Mucosa of gallbladder (tissue), 1 donor: ENCODE data around the gene SLAMF6. TPM values are rescaled to one million over a fixed set of nuclear protein-coding genes. Genes with fewer than 3 reads are reported as not detected.

Experiments used
- total RNA-seq: library from RNA; stranded (reverse); gene quantifications from one replicate; pipeline ENCODE4 v1.2.1, GENCODE V29; 2021
- donor health status: DM: no; HTN: no; CAD: no.

The SLAMF6 gene
- total RNA-seq, 1 donor from 2014 or later: 2.2 TPM

Other genes starting within 250 kb of the SLAMF6 start
- gene PEX19, start 238.1 kb downstream of the SLAMF6 start, total RNA-seq: 75.7 TPM
- gene COPA, start 180.0 kb downstream of the SLAMF6 start, total RNA-seq: 164 TPM
- 106 TPM for gene NCSTN, start 179.9 kb downstream of the SLAMF6 start, total RNA-seq
- gene NHLH1, start 156.2 kb downstream of the SLAMF6 start, total RNA-seq: not detected
- 6.5 TPM for gene VANGL2, start 122.7 kb downstream of the SLAMF6 start, total RNA-seq
- gene CD84, start 56.2 kb upstream of the SLAMF6 start, total RNA-seq: 11.9 TPM
- 2.8 TPM for gene SLAMF1, start 123.8 kb upstream of the SLAMF6 start, total RNA-seq
- 15.0 TPM for gene CD48, start 188.6 kb upstream of the SLAMF6 start, total RNA-seq
- 2.7 TPM for gene SLAMF7, start 216.0 kb upstream of the SLAMF6 start, total RNA-seq